K562 (cell line): ENCODE measurements around the gene RHD. TPM values are rescaled to one million over a fixed set of nuclear protein-coding genes. Genes with fewer than 3 reads are reported as not detected.

Source experiments
- ATAC-seq: fragments of 200-7000 bp; cut with Tn5 transposase; 3 replicates; pipeline ENCODE4 v1.9.1; 2020; ENCODE audit warnings: moderate library complexity
- BruUV-seq: library from RNA; stranded (reverse); fragments of 400-500 nt; replicated peaks from 2 replicates; lab custom pipeline; 2021; lab: Mats Ljungman, UMichigan
- CTCF ChIA-PET: fragments of 300-600 bp; formaldehyde crosslinking; extraction: SDS; loops from one replicate; lab custom pipeline; 2021; ENCODE audit warnings: low intra/inter-chr PET ratio; lab: Yijun Ruan, JAX
- POLR2A ChIA-PET: fragments of 300-600, 350-650 bp; sonication (Branson Sonifier 250); formaldehyde crosslinking; extraction: SDS; loops from one replicate; lab custom pipeline; 2021; ENCODE audit warnings: antibody characterized with exemption, inconsistent platforms; lab: Yijun Ruan, JAX
- DNase-seq, 4 experiments: peaks; one replicate each; pipeline versions ENCODE4 v3.0.0 to v3.0.0-alpha.2; 2011 to 2018; ENCODE audit warnings: low spot score in 3 of 4, mixed read lengths in 3 of 4; ENCODE audit errors: extremely low read depth in 1 of 4
- FAIRE-seq: peaks from 2 replicates; lab custom pipeline; 2011; peaks lifted over from hg19 to GRCh38; lab: Jason Lieb, UNC
- H2AFZ ChIP-seq: 2 replicates; pipeline ENCODE4 v1.6.0; 2011; ENCODE audit warnings: low read depth, low read length, control low read depth, inconsistent platforms
- H3K27ac ChIP-seq: fragments of 200-600 bp; 3 replicates; pipeline ENCODE4 v1.8.0; 2011; ENCODE audit warnings: low read depth, mild to moderate bottlenecking, control low read depth, inconsistent platforms, low read length, moderate library complexity, mixed read lengths; ENCODE audit errors: extremely low read depth
- H3K27me3 ChIP-seq, 2 experiments: fragments of 300-600 bp in 1 of 2; 2 replicates in 1 of 2; 3 replicates in 1 of 2; pipeline versions ENCODE4 v1.6.0 to v1.8.0; 2011; ENCODE audit warnings: inconsistent platforms in 2 of 2, low read length in 2 of 2, mild to moderate bottlenecking in 1 of 2, mixed read lengths in 1 of 2, moderate library complexity in 1 of 2; ENCODE audit not compliant: control insufficient read depth in 2 of 2, insufficient read depth in 2 of 2
- H3K36me3 ChIP-seq: fragments of 300-600 bp; 3 replicates; pipeline ENCODE4 v1.8.0; 2011; ENCODE audit warnings: mild to moderate bottlenecking, low read length, inconsistent platforms; ENCODE audit not compliant: control insufficient read depth, insufficient read depth
- H3K4me1 ChIP-seq, 2 experiments: fragments of 200-600 bp in 1 of 2; replicated peaks in 1 of 2; 2 replicates in 1 of 2; 3 replicates in 1 of 2; pipeline versions ENCODE4 v1.5.1 to v1.8.0; 2011; ENCODE audit warnings: inconsistent platforms in 2 of 2, low read length in 2 of 2, mild to moderate bottlenecking in 1 of 2, mixed read lengths in 1 of 2, moderate library complexity in 1 of 2; ENCODE audit not compliant: control insufficient read depth in 2 of 2, insufficient read depth in 2 of 2
- H3K4me2 ChIP-seq: 2 replicates; pipeline ENCODE4 v1.6.1; 2011; ENCODE audit warnings: low read length, control low read depth, inconsistent platforms, mixed read lengths; ENCODE audit not compliant: insufficient read depth
- H3K4me3 ChIP-seq: fragments of 200-600 bp; sonication (generic), shearing (Covaris generic); 2 replicates; pipeline ENCODE4 v1.5.1; 2016; ENCODE audit warnings: control low read depth, inconsistent platforms
- H3K79me2 ChIP-seq: fragments of 200-600 bp; 3 replicates; pipeline ENCODE4 v1.8.0; 2011; ENCODE audit warnings: low read length, inconsistent platforms; ENCODE audit not compliant: control insufficient read depth, insufficient read depth
- H3K9ac ChIP-seq, 2 experiments: 2 replicates each; pipeline versions ENCODE4 v1.6.0 to v1.6.1; 2011; ENCODE audit warnings: low read depth in 2 of 2, low read length in 2 of 2, control low read depth in 1 of 2, inconsistent platforms in 1 of 2, mild to moderate bottlenecking in 1 of 2, mixed read lengths in 1 of 2; ENCODE audit not compliant: insufficient read depth in 1 of 2
- H3K9me1 ChIP-seq: one replicate; pipeline ENCODE4 v1.6.0; 2011; ENCODE audit warnings: inconsistent platforms, mild to moderate bottlenecking, low read length, moderate library complexity; ENCODE audit not compliant: control insufficient read depth, insufficient read depth
- H3K9me3 ChIP-seq: replicated peaks from 2 replicates; pipeline ENCODE4 v1.5.1; 2011; ENCODE audit warnings: low read depth, low read length, inconsistent platforms; ENCODE audit not compliant: control insufficient read depth, insufficient read depth
- H4K20me1 ChIP-seq: replicated peaks from 2 replicates; pipeline ENCODE4 v1.6.1; 2011; ENCODE audit warnings: low read length, inconsistent platforms, mixed read lengths; ENCODE audit not compliant: control insufficient read depth, insufficient read depth
- EWSR1 ChIP-seq: fragments of 450-650 bp; IDR thresholded peaks from 2 replicates; pipeline ENCODE4 v1.6.1; 2018; ENCODE audit warnings: borderline replicate concordance, mild to moderate bottlenecking, low read depth, moderate library complexity; ENCODE audit not compliant: partially characterized antibody
- FIP1L1 ChIP-seq: fragments of 200-400 bp; formaldehyde crosslinking; IDR thresholded peaks from 2 replicates; pipeline ENCODE4 v1.6.1; 2018; ENCODE audit warnings: mild to moderate bottlenecking, low read depth, low read length; ENCODE audit not compliant: poor library complexity, severe bottlenecking
- FOSL1 ChIP-seq: fragments of 200-800 bp; sonication (Bioruptor generic); conservative IDR thresholded peaks from 2 replicates; pipeline ENCODE4 v1.6.1; 2016; ENCODE audit warnings: missing genetic modification characterization, missing compliant biosample characterization
- NR2C2 ChIP-seq, 2 experiments: fragments of 200-800 bp in 1 of 2; sonication (Bioruptor generic) in 1 of 2; sonication (generic) in 1 of 2; formaldehyde crosslinking in 1 of 2; IDR thresholded peaks; 2 replicates each; pipeline versions ENCODE4 v1.6.1 to v1.8.0; 2016 to 2022; ENCODE audit warnings: mild to moderate bottlenecking in 1 of 2, missing compliant biosample characterization in 1 of 2, missing genetic modification characterization in 1 of 2, missing genetic modification reagents in 1 of 2
- NR3C1 ChIP-seq: sonication (generic); formaldehyde crosslinking; IDR thresholded peaks from 2 replicates; pipeline ENCODE4 v1.8.1; 2022; ENCODE audit warnings: missing genetic modification reagents
- RBM22 ChIP-seq: fragments of 200-400 bp; formaldehyde crosslinking; IDR thresholded peaks from 2 replicates; pipeline ENCODE4 v1.6.1; 2018; ENCODE audit warnings: low read length, low read depth; ENCODE audit not compliant: poor library complexity, severe bottlenecking
- U2AF1 ChIP-seq: fragments of 200-400 bp; formaldehyde crosslinking; optimal IDR thresholded peaks from 2 replicates; pipeline ENCODE3; 2017; ENCODE audit warnings: mild to moderate bottlenecking, low read depth, low read length, moderate library complexity
- ZC3H4 ChIP-seq: sonication (generic); formaldehyde crosslinking; IDR thresholded peaks from 2 replicates; pipeline ENCODE4 v1.9.0; 2021; ENCODE audit warnings: missing genetic modification reagents, borderline replicate concordance
- ZNF583 ChIP-seq: fragments of 250-450 bp; sonication (Bioruptor Pico); IDR thresholded peaks from 2 replicates; pipeline ENCODE4 v1.4.0; 2020
- WGBS: fragments of 100-300 bp; shearing (Covaris generic); methylation state at CpG from one replicate; pipeline ENCODE4 v1.1.6; 2016; ENCODE audit warnings: low coverage, mixed read lengths; ENCODE audit not compliant: insufficient coverage; ENCODE audit errors: missing lambda C conversion rate; 5-methylcytosine and 5-hydroxymethylcytosine counted together
- in situ Hi-C: fragments of 300-500 bp; cut with MboI; formaldehyde crosslinking; loops from 4 replicates; pipeline ENCODE4 v1.15.0; 2018; ENCODE audit warnings: inconsistent platforms, mixed read lengths
- intact Hi-C: fragments of 100-400 bp; cut with micrococcal nuclease; formaldehyde crosslinking; loops from 2 replicates; pipeline ENCODE4 v1.14.2; 2022
- polyA plus RNA-seq, 8 experiments: library from polyadenylated mRNA; depleted of rRNA in 4 of 8; stranded (reverse) in 5 of 8; unstranded in 3 of 8; fragments of >200 nt; fragmentation: Nextera tagmentation in 2 of 8; fragmentation: Illumina TruSeq in 1 of 8; extraction: Ambion mirVana in 2 of 8; extraction: Trizol in 1 of 8; gene quantifications; 2 replicates each; pipeline versions ENCODE4 v1.2.1 to v1.2.3, GENCODE V29; 2011 to 2014; ENCODE audit warnings: inconsistent platforms in 1 of 8, missing spikeins in 1 of 8
- total RNA-seq, 7 experiments: library from RNA; depleted of rRNA in 6 of 7; stranded (reverse); fragments of >200 nt in 6 of 7; fragmentation: Illumina TruSeq in 2 of 7; extraction: Trizol in 2 of 7; gene quantifications; 2 replicates each; pipeline versions ENCODE4 v1.2.1 to v1.2.3, GENCODE V29; 2011 to 2021; ENCODE audit warnings: low replicate concordance in 1 of 7
- TF ChIP-seq, protein P1 (sequence below): fragments of 250-450 bp; sonication (Bioruptor Pico); IDR thresholded peaks from 2 replicates; pipeline ENCODE4 v1.8.0; 2022; ENCODE audit warnings: moderate library complexity, mild to moderate bottlenecking, inconsistent platforms
- TF ChIP-seq, protein P2 (sequence below), 2 experiments: fragments of 450-650 bp in 1 of 2; sonication (generic) in 1 of 2; formaldehyde crosslinking in 1 of 2; IDR thresholded peaks in 1 of 2; conservative IDR thresholded peaks in 1 of 2; 2 replicates each; pipeline versions ENCODE4 v1.6.1 to v1.8.1; 2016 to 2023; ENCODE audit warnings: mild to moderate bottlenecking in 2 of 2, moderate library complexity in 2 of 2, inconsistent platforms in 1 of 2, missing genetic modification reagents in 1 of 2
- TF ChIP-seq, protein P3 (sequence below): fragments of 250-450 bp; sonication (Bioruptor Pico); IDR thresholded peaks from 2 replicates; pipeline ENCODE4 v1.5.1; 2021; ENCODE audit warnings: mild to moderate bottlenecking
- TF ChIP-seq, protein P4 (sequence below): sonication (generic); formaldehyde crosslinking; IDR thresholded peaks from 2 replicates; pipeline ENCODE4 v1.8.0; 2023; ENCODE audit warnings: mild to moderate bottlenecking, missing genetic modification reagents

Gene RHD
- total and polyA plus RNA-seq, 9 of the 15 experiments (the other 6 are each of a cell fraction or from before 2014, with no cell fraction given): 8.8 to 32.4 (median 15.0) TPM

DNA sequence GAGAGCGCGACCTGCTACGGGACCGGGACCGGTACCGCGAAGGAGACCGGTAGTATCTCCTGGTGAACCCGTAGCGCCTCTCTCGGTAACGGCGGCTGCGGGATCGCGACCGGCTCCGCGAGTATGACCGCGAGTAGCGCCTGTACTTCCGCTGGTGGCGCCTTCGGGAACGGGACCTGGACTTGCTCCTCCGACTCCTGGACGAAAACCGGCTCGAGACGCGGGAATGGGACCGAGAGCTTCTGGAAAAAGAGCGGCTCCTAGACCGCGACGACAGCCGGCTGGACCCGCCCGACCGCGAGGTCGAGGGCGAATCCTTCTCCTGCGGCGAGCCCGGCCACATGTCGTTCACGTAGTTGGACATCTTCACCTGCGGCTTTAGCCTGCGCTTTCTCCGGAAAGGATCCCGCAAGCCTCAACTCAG is 25.7 kb upstream of the RHD start:
- H3K27ac ChIP-seq: peak overlapping the region; percentile 93
- peak overlapping the region; percentile 89 for H2AFZ ChIP-seq
- no peaks in the 10 kb centered on the region for H3K9me3 ChIP-seq
- no peaks in the 10 kb centered on the region for H3K27me3 ChIP-seq
- ChIA-PET POLR2A (interaction anchor here (0.6 to 7.9 kb wide), 6 partner anchors 8 to 514 kb away, joined by 3 to 107 read pairs (median 7); partner anchors contain the start of gene SYF2), CTCF (no interaction called here)
- H3K9ac ChIP-seq: peak overlapping the region; percentile 93 to 99
- peaks cover 21 to 32% of the 10 kb centered on the region in 2 experiments for H3K4me1 ChIP-seq
- peaks cover 56% of the 10 kb centered on the region for H3K79me2 ChIP-seq
- intact Hi-C loops: loop anchor here (10.0 kb wide), 1 partner anchor 148 kb away; no protein-coding TSS in a partner anchor
- FAIRE-seq: no peak
- H3K36me3 ChIP-seq: peaks cover 52% of the 10 kb centered on the region
- no TSS peak for BruUV-seq
- H3K9me1 ChIP-seq: no peaks in the 10 kb centered on the region
- ATAC-seq: peak; percentile 20
- H3K4me2 ChIP-seq: peak overlapping the region; percentile 98
- peaks cover 27% of the 10 kb centered on the region for H4K20me1 ChIP-seq
- in situ Hi-C loops: no loop called here
- peak overlapping the region; percentile 69 for H3K4me3 ChIP-seq
- peak in 3 of 4 experiments; percentile 26 to 53 (median 29) for DNase-seq
- under 1% methylated on average over 53 of the region's 53 CpGs for WGBS
- TF ChIP-seq FOSL1: 0 out of 2 replicates have a peak, but pooled peaks have one; percentile 12
- peak; percentile 77 for TF ChIP-seq ZC3H4 (CRISPR knock-in tag)
- TF ChIP-seq, protein P1, sequence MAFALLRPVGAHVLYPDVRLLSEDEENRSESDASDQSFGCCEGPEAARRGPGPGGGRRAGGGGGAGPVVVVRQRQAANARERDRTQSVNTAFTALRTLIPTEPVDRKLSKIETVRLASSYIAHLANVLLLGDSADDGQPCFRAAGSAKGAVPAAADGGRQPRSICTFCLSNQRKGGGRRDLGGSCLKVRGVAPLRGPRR (CRISPR knock-in tag): no peak
- TF ChIP-seq, protein P2, sequence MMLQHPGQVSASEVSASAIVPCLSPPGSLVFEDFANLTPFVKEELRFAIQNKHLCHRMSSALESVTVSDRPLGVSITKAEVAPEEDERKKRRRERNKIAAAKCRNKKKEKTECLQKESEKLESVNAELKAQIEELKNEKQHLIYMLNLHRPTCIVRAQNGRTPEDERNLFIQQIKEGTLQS (IDR thresholded peaks at IDR 0.05): no peak
- TF ChIP-seq, protein P2 (CRISPR knock-in tag; conservative IDR thresholded peaks at IDR 0.05): peak; percentile 19; the same call in 1 of the 2 replicates
- TF ChIP-seq U2AF1: peak; percentile 45
- peak; percentile 84 for TF ChIP-seq RBM22
- peak; percentile 68; the same call in 1 of the 2 replicates for TF ChIP-seq NR3C1 (CRISPR knock-in tag)
- no peak for TF ChIP-seq NR2C2 (CRISPR knock-in tag; IDR thresholded peaks at IDR 0.05)
- peak; percentile 84; the same call in 1 of the 2 replicates for TF ChIP-seq NR2C2 (tag; IDR thresholded peaks at IDR 0.05)
- TF ChIP-seq, protein P3, sequence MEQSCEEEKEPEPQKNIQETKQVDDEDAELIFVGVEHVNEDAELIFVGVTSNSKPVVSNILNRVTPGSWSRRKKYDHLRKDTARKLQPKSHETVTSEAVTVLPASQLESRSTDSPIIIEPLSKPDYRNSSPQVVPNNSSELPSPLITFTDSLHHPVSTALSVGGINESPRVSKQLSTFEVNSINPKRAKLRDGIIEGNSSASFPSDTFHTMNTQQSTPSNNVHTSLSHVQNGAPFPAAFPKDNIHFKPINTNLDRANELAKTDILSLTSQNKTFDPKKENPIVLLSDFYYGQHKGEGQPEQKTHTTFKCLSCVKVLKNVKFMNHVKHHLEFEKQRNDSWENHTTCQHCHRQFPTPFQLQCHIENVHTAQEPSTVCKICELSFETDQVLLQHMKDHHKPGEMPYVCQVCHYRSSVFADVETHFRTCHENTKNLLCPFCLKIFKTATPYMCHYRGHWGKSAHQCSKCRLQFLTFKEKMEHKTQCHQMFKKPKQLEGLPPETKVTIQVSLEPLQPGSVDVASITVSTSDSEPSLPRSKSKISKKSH (CRISPR knock-in tag): no peak
- peak; percentile 93 for TF ChIP-seq FIP1L1
- TF ChIP-seq, protein P4, sequence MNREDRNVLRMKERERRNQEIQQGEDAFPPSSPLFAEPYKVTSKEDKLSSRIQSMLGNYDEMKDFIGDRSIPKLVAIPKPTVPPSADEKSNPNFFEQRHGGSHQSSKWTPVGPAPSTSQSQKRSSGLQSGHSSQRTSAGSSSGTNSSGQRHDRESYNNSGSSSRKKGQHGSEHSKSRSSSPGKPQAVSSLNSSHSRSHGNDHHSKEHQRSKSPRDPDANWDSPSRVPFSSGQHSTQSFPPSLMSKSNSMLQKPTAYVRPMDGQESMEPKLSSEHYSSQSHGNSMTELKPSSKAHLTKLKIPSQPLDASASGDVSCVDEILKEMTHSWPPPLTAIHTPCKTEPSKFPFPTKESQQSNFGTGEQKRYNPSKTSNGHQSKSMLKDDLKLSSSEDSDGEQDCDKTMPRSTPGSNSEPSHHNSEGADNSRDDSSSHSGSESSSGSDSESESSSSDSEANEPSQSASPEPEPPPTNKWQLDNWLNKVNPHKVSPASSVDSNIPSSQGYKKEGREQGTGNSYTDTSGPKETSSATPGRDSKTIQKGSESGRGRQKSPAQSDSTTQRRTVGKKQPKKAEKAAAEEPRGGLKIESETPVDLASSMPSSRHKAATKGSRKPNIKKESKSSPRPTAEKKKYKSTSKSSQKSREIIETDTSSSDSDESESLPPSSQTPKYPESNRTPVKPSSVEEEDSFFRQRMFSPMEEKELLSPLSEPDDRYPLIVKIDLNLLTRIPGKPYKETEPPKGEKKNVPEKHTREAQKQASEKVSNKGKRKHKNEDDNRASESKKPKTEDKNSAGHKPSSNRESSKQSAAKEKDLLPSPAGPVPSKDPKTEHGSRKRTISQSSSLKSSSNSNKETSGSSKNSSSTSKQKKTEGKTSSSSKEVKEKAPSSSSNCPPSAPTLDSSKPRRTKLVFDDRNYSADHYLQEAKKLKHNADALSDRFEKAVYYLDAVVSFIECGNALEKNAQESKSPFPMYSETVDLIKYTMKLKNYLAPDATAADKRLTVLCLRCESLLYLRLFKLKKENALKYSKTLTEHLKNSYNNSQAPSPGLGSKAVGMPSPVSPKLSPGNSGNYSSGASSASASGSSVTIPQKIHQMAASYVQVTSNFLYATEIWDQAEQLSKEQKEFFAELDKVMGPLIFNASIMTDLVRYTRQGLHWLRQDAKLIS (CRISPR knock-in tag): peak; percentile 80; the same call in 1 of the 2 replicates
- no peak for TF ChIP-seq ZNF583 (CRISPR knock-in tag)
- no peak for TF ChIP-seq EWSR1
